ENCODE results near the gene SLC2A6.

The SLC2A6 gene

GRCh38 chr9:133477992-133478850 lies 678 bp downstream of the SLC2A6 start:
- no peak for DNase-seq (ENCODE audit: low read depth)

- no peak for DNase-seq (ENCODE audit: low read depth)
These were observed 1.4 kb downstream of the SLC2A6 start for GRCh38 chr9:133477461-133477860.

- DNase-seq (ENCODE audit: low read depth) = no peak
These were observed 2.0 kb downstream of the SLC2A6 start for GRCh38 chr9:133476941-133477340.

GRCh38 chr9:133476036-133476931 lies 2.6 kb downstream of the SLC2A6 start:
- DNase-seq (ENCODE audit: low read depth) = no peak

- DNase-seq (ENCODE audit: low read depth) = no peak
These were observed 3.4 kb downstream of the SLC2A6 start for GRCh38 chr9:133475292-133476012.

GRCh38 chr9:133474853-133475252 lies 4.0 kb downstream of the SLC2A6 start:
- DNase-seq (ENCODE audit: low read depth) = no peak

GRCh38 chr9:133474215-133474614 lies 4.7 kb downstream of the SLC2A6 start:
- no peak for DNase-seq (ENCODE audit: low read depth)

- no peak for DNase-seq (ENCODE audit: low read depth)
These were observed 5.2 kb downstream of the SLC2A6 start for GRCh38 chr9:133473743-133474142.

- DNase-seq (ENCODE audit: low read depth) = no peak
These were observed 6.0 kb downstream of the SLC2A6 start for GRCh38 chr9:133472753-133473378.

GRCh38 chr9:133472277-133472645 lies 6.6 kb downstream of the SLC2A6 start:
- DNase-seq (ENCODE audit: low read depth) = no peak

- no peak for DNase-seq (ENCODE audit: low read depth)
These were observed 7.2 kb downstream of the SLC2A6 start for GRCh38 chr9:133471551-133472276.

GRCh38 chr9:133470988-133471387 lies 7.9 kb downstream of the SLC2A6 start:
- DNase-seq (ENCODE audit: low read depth) = no peak

GRCh38 chr9:133470427-133470924 lies 8.4 kb downstream of the SLC2A6 start:
- DNase-seq (ENCODE audit: low read depth) = no peak

- no peak for DNase-seq (ENCODE audit: low read depth)
These were observed 10.0 kb downstream of the SLC2A6 start for GRCh38 chr9:133468777-133469421.

GRCh38 chr9:133468374-133468773 lies 10.5 kb downstream of the SLC2A6 start:
- no peak for DNase-seq (ENCODE audit: low read depth)

- no peak for DNase-seq (ENCODE audit: low read depth)
These were observed 11.8 kb downstream of the SLC2A6 start for GRCh38 chr9:133467101-133467500.

- DNase-seq (ENCODE audit: low read depth) = no peak
These were observed 12.9 kb downstream of the SLC2A6 start for GRCh38 chr9:133465984-133466383.

- no peak for DNase-seq (ENCODE audit: low read depth)
These were observed 14.3 kb downstream of the SLC2A6 start for GRCh38 chr9:133464638-133465037.

- DNase-seq (ENCODE audit: low read depth) = no peak
These were observed 14.9 kb downstream of the SLC2A6 start for GRCh38 chr9:133463864-133464615.

All from non-pigmented ciliary epithelial cell (primary cell).